ENCODE measurements around the gene CLEC1A. TPM values are rescaled to one million over a fixed set of nuclear protein-coding genes. Genes with fewer than 3 reads are reported as not detected.

The CLEC1A gene
- total and polyA plus RNA-seq, 5 donors = 3.2 to 4.1 (median 3.3) TPM

Other genes starting within 250 kb of the CLEC1A start
- 1 to 10 TPM; 3.7 to 7.2 (median 5.1) TPM for gene CLEC2B, start 229.6 kb downstream of the CLEC1A start, total RNA-seq
- gene CLEC2B, start 229.6 kb downstream of the CLEC1A start, polyA plus RNA-seq = 5.0 TPM
- not detected for gene KLRF2, start 217.5 kb downstream of the CLEC1A start, total RNA-seq
- gene KLRF2, start 217.5 kb downstream of the CLEC1A start, polyA plus RNA-seq = not detected
- not detected for gene CLEC2A, start 166.6 kb downstream of the CLEC1A start, total RNA-seq
- not detected for gene CLEC2A, start 166.6 kb downstream of the CLEC1A start, polyA plus RNA-seq
- 10 to 100 TPM in 1 of 4 donors, 1 to 10 TPM in 3; 1.4 to 15.9 (median 2.3) TPM for gene CLEC12A, start 127.6 kb downstream of the CLEC1A start, total RNA-seq
- 0.38 TPM for gene CLEC12A, start 127.6 kb downstream of the CLEC1A start, polyA plus RNA-seq
- not detected for gene CLEC1B, start 99.9 kb downstream of the CLEC1A start, total RNA-seq
- not detected for gene CLEC1B, start 99.9 kb downstream of the CLEC1A start, polyA plus RNA-seq
- gene CLEC12B, start 88.4 kb downstream of the CLEC1A start, total RNA-seq = under 1 TPM in 1 of 4 donors, not detected in 3; 0.44 TPM
- gene CLEC12B, start 88.4 kb downstream of the CLEC1A start, polyA plus RNA-seq = not detected
- gene CLEC9A, start 68.3 kb downstream of the CLEC1A start, total RNA-seq = under 1 TPM in 1 of 4 donors, not detected in 3; 0.26 TPM
- gene CLEC9A, start 68.3 kb downstream of the CLEC1A start, polyA plus RNA-seq = not detected
- gene CLEC7A, start 31.2 kb upstream of the CLEC1A start, total RNA-seq = 10 to 100 TPM in 2 of 4 donors, 1 to 10 TPM in 2; 4.8 to 14.9 (median 10.8) TPM
- gene CLEC7A, start 31.2 kb upstream of the CLEC1A start, polyA plus RNA-seq = 2.4 TPM
- under 1 TPM; 0.60 to 0.81 (median 0.75) TPM for gene OLR1, start 73.1 kb upstream of the CLEC1A start, total RNA-seq
- gene OLR1, start 73.1 kb upstream of the CLEC1A start, polyA plus RNA-seq = 0.27 TPM
- gene TMEM52B, start 80.0 kb upstream of the CLEC1A start, total RNA-seq = not detected
- gene TMEM52B, start 80.0 kb upstream of the CLEC1A start, polyA plus RNA-seq = 0.07 TPM
- 100 to 1,000 TPM; 212 to 302 (median 279) TPM for gene GABARAPL1, start 113.9 kb upstream of the CLEC1A start, total RNA-seq
- gene GABARAPL1, start 113.9 kb upstream of the CLEC1A start, polyA plus RNA-seq = 208 TPM
- 1 to 10 TPM; 1.8 to 3.3 (median 2.9) TPM for gene KLRD1, start 208.9 kb upstream of the CLEC1A start, total RNA-seq
- gene KLRD1, start 208.9 kb upstream of the CLEC1A start, polyA plus RNA-seq = 0.75 TPM